AG04449 (cell line): Measurements from ENCODE around the gene CYP3A7.
"Not testable (repeated sequence)": the region's sequence is repeated elsewhere in the genome, so short reads cannot be mapped to it uniquely, and the experiment has no call there.

Source experiments
- CTCF ChIA-PET: fragments of 350-600 bp; formaldehyde crosslinking; extraction: SDS; loops from one replicate; lab custom pipeline; 2021; ENCODE audit warnings: antibody characterized with exemption; lab: Yijun Ruan, JAX
- POLR2A ChIA-PET: fragments of 400-600, 350-600 bp; formaldehyde crosslinking; extraction: SDS; loops from one replicate; lab custom pipeline; 2020; ENCODE audit warnings: antibody characterized with exemption, inconsistent platforms; lab: Yijun Ruan, JAX
- DNase-seq: peaks from one replicate; pipeline ENCODE4 v3.0.0-alpha.2; 2010; ENCODE audit warnings: low read depth, low spot score
- H3K4me3 ChIP-seq: 2 replicates; pipeline ENCODE4 v1.5.1; 2011; ENCODE audit warnings: low read depth, mild to moderate bottlenecking, control low read depth, low read length
- CTCF ChIP-seq: IDR thresholded peaks from one replicate; pipeline ENCODE4 v1.5.1; 2011; ENCODE audit warnings: mild to moderate bottlenecking, moderate library complexity, low read length, control low read depth, inconsistent platforms; ENCODE audit not compliant: insufficient read depth; ENCODE audit errors: missing control alignments

Gene CYP3A7

DNA sequence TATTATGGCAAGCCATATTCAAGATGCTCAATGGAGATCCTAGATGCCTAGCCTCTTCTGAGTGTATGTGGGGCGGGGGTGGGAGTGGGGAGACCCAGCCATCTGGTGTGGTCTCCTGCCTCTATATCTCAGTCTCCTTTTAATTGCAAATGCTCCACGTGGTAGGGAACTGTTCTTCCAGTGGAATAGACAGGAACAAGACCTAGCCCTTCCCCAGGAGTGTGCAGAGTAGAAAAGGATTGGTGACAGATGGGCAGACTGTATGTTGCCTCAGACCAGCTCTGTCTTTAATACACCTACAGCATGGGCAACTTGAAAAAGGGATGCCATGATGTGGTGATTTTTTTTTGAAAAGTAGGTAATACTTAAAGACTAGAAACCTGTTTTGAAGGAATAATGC lies 67.8 kb downstream of the CYP3A7 start:
- POLR2A ChIA-PET, result no interaction called here
- no peak overlapping the region for H3K4me3 ChIP-seq
- CTCF ChIA-PET, result no interaction called here
- no peak for DNase-seq
- TF ChIP-seq CTCF, result no peak

GRCh38 chr7:99666013-99666395 lies 69.0 kb downstream of the CYP3A7 start:
- DNase-seq, result no peak
- CTCF ChIA-PET, result no interaction called here

DNA sequence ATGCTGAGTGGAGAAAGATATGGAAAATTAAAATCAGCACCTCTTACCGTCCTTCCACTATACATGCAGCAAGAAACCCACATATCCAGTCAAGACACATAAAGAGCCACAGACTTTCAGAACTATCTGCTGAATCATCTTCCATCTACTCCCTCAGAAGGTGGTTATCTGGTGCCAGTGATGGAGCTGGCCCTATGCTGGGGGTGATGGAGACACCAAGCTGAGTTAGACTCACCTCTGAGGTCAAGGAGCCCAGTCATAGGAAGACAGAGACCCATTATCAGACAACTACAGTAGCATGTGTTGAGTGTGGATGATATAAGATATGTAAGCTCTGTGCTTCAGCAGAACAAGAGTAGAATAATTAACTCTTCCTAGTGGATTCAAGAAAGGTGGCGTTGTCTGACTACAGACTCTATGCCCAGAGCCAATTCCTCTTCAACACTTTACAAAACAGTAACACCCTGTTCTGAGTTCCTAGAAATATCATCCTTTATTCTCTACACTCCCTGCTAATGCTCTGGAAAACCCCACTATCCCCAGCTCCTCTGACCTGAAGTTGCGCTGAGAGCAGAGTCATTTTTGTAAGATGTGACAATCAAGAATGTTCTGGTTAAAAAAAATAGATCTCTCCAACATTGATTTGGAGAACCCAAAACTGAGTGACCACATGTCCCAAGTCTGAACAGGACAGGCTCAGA lies 69.5 kb downstream of the CYP3A7 start:
- no peak for TF ChIP-seq CTCF
- POLR2A ChIA-PET, result no interaction called here
- CTCF ChIA-PET, result no interaction called here

More at GRCh38 chr7:99666013-99666395, 69.0 kb downstream of the CYP3A7 start:
- POLR2A ChIA-PET, result no interaction called here
- TF ChIP-seq CTCF, result no peak
- no peak overlapping the region for H3K4me3 ChIP-seq

GRCh38 chr7:99657879-99658278 lies 77.1 kb downstream of the CYP3A7 start:
- DNase-seq, POLR2A ChIA-PET, CTCF ChIA-PET, H3K4me3 ChIP-seq: not testable (repeated sequence)

More for the DNA sequence above, 69.5 kb downstream of the CYP3A7 start:
- no peak for DNase-seq
- H3K4me3 ChIP-seq, result no peak overlapping the region
